Head of caudate nucleus (tissue), 42 donors: ENCODE results near the gene RRP8.
A peak's percentile ranks its signal among the peaks of the same experiment; 100 is the strongest.

Experiments
- DNase-seq, 42 donors: peaks; one replicate each; pipeline versions ENCODE4 v3.0.0 to v3.0.0-alpha.2; 2020 to 2021; ENCODE audit warnings: mixed read lengths in 7 of 42
- intact Hi-C: fragments of 100-400 bp; cut with DNase I; formaldehyde crosslinking; loops from one replicate; pipeline ENCODE4 v1.15.0; 2022

Gene RRP8

DNA sequence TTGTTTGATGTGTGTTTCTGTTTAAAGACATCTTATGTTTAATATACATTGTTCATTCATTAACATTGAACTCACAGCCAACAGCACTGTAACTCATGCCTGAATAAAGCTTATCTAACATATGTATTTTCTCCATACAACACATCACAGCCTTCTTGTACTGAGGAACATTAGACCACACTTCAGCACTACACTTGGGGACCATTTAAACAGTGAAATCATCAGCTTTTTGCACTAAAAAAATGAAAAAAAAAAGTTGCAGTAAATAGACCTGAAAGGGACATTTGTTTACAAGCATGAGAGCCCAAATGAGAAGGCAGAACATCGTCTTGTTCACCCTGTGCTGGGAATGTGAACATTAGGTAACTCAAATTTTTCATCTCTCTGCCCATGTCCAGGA is 31.1 kb upstream of the RRP8 start:
- intact Hi-C loops = no loop called here
- DNase-seq = no peak

DNA sequence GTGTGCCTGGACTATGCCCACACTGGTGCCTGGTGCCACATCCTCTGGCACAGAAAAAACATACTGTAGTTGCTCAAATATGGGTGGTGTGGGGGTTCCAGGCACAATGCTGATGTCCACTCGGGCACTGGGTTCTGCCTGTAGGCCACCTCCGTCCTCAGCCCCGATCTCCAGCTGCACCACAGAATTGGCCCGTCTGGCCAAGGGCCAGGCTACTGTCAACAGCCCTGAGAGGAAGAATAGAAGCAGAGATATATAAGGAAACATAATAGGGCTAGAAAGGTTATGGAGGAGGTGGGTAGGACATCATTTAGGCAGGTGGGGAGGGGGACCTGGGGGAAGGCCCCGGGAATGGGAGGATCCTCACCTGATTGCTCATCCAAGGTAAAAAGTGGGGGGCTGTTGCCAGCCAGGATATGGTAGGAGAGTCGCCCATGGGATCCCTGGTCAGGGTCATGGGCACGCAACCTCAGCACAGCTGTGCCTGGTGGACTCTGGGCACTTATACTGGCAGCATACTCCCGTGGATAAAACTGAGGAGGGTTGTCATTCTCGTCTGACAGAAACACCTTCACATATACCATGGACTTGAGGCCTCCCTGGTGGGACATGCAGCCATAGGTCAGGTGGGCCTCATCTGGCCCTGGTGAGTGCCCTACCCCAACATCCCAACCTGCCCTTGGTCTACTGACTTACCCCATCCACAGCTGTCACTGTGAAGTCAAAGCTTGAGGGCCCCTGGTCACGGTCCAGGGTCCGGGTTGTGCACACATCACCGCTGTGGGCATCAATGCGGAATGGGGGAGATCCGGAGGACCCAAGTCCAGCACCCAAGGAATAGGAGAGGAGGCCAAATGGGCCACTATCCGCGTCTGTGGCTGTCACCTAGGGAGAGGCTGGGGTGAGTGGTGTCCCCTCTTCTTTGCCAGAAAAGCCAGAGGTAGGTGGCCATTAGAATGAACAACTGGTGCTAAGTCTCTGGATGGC is 30.3 kb upstream of the RRP8 start:
- intact Hi-C loops = no loop called here
- DNase-seq = no peak

DNA sequence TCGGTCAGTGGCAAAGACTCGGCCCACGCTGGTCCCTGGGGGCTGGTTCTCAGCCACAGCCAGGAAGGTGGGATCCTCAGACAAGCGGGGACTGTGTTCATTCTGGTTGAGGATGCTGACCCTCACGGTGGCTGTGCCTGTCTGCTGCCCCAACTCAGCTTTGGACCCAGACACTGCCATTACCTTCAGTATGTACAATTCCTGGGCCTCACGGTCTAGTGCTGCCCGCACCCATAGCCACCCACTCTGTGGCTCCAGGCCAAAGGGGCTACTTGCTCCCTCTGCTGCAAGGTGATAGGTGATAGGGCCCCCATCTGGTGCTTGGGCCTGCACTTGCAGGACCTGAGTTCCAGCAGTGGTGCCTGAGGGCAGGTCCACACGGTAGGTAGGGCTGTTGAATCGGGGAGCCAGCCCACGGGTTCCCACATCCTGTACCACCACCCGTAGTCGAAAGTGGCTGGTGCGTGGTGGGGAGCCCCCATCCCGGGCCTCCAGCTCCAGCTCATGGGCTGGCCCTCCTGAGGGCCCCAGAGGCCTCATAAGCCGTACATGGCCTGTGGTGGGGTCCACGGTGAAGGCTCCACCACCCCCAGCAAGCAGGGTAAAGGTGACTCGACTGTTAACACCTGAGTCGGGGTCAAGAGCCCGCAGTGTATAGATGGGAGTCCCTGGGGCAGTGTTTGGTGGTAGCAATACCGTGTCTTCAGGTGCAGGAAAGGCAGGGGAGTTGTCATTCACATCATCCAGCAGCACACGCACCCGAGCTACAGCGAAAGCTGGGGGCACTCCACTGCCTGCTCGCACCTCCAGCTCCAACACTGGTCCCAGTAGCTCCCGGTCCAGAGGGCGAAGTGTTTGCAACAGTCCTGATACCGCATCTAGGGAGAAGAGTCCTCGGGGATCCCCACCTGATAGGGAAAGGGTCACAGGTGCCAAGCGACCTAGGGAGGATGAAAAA is 29.0 kb upstream of the RRP8 start:
- DNase-seq = no peak
- intact Hi-C loops = no loop called here

DNA sequence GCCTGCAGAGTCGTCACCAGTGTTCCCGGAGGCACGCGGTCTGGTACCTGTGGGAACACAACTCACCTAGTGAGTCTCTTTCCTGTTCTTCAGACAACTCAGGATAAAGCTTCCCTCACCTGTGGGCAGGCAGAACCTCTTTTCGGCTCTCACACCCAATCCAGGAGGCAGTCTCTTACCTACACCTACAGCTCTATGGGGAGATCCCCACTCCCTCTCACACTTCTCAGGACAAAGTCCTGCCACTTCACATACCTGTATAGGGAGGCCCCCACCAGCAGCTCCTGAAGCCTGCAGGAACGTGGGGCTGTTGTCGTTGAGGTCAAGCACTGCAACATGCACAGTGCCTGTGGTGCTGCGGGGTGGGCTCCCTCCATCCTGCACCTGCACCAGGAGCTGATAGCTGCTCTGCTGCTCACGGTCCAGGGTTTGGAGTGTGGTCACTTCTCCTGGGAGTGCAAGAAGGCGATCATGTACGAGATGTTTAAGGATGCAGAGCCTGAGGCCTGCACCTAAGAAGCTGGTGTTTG is 28.0 kb upstream of the RRP8 start:
- DNase-seq = no peak
- intact Hi-C loops = no loop called here

DNA sequence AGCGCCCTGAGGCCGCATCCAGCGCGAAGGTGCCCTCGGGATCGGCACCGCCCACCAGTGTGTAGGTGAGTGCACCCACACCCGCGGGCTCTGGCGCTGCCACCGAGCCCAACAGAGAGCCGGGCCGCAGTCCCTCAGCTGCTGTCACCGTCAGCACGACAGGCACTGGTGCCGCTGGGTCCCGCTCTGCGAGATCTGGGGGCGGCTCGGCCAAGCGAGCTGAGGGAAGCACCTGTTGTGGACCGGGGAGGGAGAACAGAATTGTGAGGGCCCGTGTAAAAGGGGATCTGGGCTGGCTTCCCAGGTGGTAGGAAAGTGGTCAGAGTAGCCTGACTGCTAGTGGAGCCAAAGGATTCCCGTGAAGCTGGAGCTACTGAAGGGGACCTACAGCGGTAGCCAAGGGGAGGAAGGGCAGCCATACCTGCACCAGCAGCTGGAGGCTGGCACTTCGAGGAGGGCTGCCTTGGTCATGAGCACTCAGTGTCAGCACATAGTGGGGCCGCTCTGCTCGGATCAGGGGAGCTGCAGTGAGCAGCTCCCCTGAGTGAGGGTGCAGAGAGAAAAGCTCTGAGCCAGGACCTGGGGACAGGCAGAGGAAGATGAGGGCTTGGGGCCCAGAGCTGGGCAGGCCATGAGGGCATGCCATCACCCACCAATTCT is 27.3 kb upstream of the RRP8 start:
- peak in 1 of 42 donors; percentile 7 for DNase-seq

DNA sequence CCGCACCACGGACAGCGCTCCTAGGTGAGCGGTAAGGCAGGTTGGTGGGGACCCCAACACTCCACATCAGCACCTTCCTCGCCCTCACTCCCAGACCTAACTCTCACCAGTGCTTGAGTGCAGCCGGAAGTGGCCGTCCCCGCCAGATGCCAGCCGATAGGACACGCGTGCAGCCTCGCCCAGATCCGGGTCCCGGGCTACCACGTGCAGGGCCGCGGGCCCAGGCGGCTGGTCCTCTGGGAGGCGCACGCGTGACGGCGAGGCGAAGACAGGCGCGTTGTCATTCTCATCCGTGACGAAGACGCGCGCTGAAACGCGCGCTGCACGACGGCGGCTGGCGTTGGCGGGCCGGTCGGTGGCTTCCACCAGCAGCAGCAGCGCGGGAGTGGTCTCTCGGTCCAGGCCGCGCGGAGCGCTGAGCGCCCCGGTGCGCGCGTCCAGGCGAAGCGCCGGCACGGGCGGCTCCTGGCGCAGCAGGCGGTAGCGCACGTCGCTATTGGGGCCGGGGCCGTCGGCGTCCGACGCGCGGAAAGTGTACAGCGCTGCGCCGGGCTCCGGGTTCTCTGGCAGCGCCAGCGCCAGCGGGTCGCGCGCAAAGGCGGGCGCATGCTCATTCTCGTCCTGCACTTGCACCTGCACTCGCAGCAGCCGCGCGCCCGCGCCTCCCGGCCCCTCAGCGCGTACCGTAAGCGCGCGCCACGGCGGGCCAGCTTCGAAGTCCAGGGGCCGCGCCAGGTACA is 26.6 kb upstream of the RRP8 start:
- intact Hi-C loops = no loop called here
- DNase-seq = peak in 24 of 42 donors; percentile 16 to 70 (median 50)

More for the DNA sequence above, 27.3 kb upstream of the RRP8 start:
- intact Hi-C loops = no loop called here

DNA sequence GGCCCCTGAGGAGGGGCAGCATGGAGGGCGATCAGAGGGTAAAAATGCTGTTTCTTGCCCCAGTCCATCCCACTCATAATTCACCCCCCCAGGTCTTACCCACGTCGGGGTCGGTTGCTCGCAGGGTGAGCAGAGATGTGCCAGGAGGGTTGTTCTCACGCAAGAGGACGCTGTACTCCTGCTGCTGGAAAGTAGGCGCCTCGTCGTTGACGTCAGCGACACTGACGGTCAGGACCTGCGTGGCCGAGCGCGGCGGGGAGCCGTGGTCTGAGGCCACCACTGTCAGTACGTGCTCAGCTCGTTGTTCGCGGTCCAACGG is 26.1 kb upstream of the RRP8 start:
- no peak for DNase-seq
- intact Hi-C loops = no loop called here

DNA sequence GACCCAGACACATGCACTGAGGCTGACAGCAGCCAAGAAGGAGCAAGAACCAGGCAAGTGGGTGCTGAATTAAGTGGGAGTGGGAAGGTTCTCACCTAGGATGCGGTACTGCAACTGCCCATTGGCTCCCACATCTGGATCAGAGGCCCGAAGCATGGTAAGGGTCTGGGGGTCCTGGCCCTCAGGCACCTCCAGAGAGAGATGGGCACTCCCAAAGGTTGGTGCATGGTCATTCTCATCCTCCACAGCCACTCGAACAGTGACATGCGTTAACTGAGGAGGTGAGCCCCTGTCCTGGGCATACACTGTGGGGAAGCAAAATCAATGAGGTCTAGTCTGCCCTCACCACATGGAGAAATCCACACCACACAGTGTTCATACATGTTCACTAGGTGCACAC is 25.1 kb upstream of the RRP8 start:
- intact Hi-C loops = no loop called here
- no peak for DNase-seq

DNA sequence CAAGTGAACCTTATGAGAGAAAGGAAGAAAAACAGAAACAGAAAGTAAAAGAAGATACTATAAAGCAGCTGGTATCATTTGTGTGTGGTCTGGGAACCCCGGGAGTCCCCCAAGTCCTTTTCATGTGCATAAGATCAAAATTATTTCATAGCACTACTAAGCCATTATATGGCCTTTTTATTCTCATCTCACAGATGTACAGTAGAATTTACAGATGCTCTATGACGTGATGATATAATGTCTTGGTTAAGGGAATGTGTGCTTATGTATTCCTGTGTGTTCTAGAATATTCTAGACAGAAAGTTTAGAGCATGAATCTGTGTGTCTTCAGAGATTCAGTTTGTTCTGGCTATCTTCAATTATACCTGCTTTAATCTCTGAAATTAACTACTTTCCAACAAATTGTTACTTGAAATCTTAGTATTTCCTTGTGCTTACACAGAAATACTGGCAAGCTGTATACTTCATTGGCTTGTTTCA is 24.4 kb upstream of the RRP8 start:
- intact Hi-C loops = no loop called here

DNA sequence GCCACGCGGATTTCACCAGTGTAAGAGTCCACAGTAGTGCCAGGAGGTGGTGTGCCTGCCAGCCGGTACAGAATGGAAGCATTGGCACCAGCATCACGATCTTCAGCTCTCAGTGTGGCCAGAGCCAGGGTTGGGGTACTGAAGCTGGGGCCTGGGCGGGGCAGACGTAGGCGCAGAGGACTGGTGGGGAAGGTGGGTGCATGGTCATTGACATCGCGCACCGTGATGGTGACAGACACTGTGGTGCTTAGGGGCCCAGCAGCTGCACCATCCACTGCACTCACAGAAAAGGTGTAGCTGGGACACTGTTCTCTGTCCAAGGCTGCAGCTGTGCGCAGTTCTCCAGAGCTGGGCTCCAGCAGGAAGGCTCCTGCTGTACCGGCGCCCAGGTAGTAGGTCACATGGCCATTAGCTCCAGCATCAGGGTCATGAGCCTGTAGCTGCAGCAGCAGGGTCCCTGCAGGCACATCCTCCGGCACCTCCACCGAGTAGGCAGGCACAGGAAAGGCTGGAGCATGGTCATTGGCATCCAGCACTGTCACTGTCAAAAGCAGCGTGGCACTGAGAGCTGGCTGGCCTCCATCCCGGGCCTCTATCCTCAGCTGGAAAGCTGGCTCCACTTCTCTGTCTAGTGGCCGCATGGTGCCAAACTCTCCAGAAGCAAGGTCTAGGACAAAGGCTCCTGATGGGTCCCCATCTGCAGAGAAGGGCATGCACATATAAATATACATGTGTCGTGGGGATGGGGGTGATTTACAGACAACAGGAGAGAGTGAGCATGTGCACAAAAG is 23.8 kb upstream of the RRP8 start:
- intact Hi-C loops = no loop called here
- DNase-seq = peak in 38 of 42 donors; percentile 28 to 83 (median 59)

More for the DNA sequence above, 24.4 kb upstream of the RRP8 start:
- DNase-seq = no peak

DNA sequence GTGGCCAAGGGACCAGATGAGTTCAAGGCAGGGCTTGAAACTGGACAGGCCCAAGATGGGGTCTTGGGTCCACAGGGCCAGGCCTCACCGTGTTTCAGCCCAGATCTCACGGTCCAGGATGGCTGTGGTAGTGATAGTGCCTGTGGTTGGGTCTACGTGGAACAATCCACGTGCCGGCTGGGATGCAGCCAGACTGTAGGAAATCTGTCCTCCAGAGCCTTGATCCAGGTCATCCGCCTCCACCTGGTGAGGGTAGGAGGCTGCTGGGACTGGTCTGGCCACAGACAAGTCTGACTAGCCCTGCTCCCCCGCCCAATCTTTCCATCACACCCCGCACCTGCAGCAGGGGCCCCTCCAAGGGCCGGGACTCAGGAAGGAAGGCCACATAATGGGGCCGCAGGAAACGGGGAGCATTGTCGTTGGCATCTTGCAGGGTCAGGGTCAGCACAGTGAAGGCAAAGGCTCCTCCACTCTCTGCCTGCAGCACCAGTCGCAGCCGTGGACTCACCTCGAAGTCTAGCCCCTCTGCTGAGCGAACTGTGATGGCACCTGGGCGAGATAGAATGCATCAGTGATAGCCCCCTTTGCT is 22.5 kb upstream of the RRP8 start:
- no peak for DNase-seq
- intact Hi-C loops = no loop called here

DNA sequence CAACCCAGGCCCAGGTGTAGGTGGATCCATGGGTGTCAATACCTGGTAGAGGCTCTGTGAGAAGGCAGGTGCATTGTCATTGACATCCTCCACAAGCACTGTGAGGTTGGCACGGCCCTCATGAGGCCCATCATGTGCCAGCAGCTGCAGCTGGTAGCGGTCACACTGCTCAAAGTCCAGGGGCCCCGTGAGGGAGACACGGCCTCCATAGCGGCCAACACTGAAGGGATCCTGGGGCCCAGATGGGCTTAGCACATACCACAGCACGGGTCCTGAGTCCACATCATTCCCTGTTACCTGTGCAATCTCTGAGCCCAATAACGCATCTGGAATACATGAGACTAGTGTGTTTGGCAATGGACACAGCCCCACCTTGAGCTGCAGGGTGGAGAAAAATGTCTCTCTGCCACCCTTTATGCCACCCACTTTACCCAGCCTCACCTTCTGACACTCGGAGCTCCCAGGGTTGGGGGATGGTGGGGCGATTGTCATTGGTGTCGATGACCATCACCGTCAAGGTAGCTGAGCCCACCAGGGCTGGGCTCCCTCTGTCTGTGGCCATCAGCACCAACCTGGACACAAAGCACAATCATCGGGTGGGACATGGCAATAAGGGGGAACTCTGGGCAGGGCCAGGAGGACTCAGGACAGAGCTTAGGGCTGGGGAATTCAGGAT is 21.9 kb upstream of the RRP8 start:
- peak in 1 of 42 donors; percentile 18 for DNase-seq
- intact Hi-C loops = no loop called here

DNA sequence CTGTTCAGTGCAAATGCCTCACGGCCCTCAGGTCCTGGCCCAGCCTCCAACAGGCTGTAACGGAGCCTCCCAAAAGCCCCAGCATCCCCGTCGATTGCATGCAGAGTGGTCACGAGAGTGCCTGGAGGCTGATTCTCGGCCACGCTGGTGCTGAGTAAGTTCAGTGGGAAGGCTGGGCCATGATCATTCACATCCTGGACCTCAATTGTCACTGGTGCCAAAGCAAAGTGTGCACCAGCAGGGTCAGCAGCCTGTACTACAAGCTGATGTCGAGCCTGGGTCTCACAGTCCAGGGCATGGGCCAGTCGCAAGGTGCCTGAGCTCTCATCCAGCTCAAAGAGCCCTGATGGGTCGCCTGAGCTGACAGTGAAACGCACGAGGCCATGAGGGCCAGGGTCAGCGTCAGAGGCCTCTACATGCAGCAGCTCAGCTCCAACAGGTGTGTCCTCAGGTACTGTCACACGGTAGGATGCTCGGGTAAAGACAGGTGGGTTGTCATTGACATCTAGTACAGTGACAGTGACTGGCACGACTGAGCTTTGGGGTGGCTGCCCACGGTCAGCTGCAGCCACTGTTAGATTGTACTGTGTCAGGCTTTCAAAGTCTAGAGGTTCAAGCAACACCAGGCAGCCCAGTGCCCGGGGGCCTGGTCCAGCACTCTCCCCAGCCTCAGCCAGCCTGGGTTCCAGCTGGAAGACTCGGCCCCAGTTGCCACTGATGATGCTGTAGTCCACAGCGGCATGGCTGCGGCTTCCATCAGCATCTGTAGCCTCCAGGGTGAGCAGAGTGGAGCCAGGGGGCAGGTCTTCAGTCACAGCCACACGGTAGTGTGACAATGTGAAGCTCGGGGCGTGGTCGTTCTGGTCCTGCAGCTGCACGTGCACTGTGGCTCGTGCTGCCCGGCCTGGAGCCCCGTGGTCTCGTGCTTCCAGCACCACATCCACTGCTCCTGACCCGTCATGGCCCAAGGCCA is 20.3 kb upstream of the RRP8 start:
- no peak for DNase-seq
- intact Hi-C loops = no loop called here

DNA sequence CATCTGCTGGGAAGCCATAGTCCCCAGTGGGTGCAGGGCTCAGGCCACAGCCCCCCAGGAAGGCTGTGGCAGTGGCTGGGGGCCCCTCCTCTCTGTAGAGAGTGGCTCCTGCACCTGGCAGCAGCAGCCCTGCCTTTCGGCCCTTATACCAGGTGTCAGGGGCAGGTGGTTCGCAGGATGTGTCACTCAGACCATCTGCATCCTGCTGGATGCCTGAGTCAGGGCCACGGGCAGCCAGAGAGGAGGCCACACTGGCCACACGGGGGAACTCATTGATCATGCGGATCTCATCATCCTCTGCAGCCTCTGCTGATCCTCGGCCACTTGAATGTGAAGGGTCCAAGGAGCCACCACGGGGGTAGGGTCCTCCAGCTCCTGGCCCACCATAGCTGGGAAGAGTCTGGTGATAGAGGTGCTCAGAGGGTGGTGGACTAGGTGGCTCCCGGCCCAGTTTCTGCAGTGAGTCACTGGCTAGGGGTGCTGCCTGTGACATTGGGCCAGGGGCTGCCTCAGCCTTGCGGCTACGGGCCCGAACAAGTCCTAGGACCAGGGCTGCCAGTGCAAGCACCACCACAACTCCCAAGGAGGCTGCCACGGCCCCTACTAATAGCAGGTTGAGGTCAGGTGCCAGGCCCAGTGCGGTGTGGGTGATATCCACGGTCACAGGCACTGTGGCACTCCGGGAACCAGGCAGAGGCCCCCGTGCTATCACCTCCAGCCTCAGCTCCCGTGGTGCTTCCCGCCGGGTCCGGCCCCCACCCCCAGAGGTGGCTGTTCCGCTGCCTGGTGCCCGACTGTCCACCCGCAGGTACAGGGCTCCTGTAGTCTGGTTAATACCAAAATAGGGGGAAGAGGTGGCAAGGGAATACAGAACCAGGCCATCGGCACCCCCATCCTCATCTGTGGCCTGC is 19.1 kb upstream of the RRP8 start:
- intact Hi-C loops = no loop called here
- DNase-seq = no peak
